ENCODE results near the gene KRT8. TPM values are rescaled to one million over a fixed set of nuclear protein-coding genes. Genes with fewer than 3 reads are reported as not detected.

The KRT8 gene
- total RNA-seq, 4 donors from 2014 or later, result 92.8 to 1,088 (median 251) TPM

DNA sequence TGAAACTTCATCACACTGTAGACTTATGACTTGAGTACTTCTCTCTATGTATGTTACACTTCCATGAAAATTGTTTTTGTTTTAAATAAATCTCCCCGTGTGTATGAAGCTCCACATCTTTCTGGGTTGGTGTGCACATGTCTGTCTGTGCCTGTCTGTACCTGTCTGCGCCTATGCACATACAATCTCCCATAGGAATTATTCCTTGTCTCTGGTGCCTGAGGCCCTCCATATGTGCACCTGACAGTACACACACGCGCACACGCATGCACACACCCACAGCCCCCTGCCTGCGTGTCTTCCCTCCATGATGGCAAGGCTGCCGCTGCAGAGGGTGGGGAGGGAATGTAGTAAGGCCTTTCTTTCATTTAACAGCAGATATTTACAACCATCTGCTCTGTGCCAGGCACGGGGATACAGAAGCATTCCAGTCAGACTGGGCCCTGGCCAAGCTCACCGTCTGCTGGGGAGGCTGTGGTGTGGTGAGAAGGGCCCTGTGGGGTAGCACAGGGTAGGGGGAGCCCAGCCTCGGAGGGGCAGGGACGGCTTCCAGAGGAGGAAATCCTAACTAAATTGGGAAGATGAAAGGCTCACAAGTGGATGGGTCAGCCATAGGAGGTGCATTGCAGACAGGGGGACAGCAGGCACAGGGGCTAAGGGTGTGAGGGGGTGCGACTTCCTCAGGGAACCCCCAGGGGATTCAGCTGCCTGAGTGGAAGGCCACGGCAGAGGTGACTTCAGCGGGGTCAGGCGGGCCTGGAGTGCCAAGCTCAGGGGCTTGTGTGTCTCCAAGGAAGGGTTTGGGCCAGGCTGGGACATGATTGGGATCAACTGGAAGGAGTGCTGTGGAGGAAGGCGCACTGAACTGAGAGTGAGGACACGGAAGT, 26.1 kb downstream of the KRT8 start:
- ATAC-seq (ENCODE audit: low FRiP score) (no peak), DNase-seq (ENCODE audit: low spot score) (no peak)
- TF ChIP-seq, protein P1, sequence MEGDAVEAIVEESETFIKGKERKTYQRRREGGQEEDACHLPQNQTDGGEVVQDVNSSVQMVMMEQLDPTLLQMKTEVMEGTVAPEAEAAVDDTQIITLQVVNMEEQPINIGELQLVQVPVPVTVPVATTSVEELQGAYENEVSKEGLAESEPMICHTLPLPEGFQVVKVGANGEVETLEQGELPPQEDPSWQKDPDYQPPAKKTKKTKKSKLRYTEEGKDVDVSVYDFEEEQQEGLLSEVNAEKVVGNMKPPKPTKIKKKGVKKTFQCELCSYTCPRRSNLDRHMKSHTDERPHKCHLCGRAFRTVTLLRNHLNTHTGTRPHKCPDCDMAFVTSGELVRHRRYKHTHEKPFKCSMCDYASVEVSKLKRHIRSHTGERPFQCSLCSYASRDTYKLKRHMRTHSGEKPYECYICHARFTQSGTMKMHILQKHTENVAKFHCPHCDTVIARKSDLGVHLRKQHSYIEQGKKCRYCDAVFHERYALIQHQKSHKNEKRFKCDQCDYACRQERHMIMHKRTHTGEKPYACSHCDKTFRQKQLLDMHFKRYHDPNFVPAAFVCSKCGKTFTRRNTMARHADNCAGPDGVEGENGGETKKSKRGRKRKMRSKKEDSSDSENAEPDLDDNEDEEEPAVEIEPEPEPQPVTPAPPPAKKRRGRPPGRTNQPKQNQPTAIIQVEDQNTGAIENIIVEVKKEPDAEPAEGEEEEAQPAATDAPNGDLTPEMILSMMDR (IDR thresholded peaks at IDR 0.05), result no peak

DNA sequence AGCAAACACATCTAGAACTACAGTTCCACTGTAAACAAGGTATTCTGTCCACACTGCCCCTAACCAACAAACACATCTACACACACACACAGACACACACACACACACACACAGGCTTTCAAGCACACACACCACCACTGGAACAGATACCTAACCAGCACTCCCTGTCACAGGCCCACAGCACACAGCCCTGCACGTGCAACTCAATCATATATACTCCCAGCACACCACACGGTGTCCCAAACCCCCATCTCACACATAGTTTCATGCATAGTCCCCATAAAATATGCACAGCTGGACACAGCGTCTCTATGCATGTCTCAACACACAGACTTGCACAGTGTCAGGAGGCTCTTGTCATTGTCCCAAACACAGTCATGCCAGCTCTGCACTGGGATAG, 27.6 kb downstream of the KRT8 start:
- ATAC-seq (ENCODE audit: low FRiP score) (no peak), DNase-seq (ENCODE audit: low spot score) (no peak)
- TF ChIP-seq, protein P1 (IDR thresholded peaks at IDR 0.05), result no peak

DNA sequence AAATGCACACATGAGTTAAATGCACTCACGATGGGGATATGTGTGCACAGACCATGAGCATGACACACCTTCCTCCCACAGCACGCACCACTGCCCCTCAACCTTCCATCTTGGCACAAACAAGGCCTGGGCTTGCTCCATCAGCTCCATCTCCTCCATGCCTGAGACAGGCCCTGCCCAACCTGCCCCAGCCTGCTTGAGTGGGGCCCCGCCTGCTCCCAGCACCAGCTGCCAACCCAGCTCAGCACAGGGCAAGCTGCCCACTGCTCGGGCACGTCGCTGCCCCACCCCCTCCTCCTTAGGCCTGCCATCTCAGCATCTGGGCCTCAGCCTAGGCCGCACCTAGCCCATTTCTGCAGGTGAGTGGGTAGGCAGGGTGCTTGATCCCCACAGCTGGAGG, 28.5 kb downstream of the KRT8 start:
- TF ChIP-seq, protein P1 (IDR thresholded peaks at IDR 0.05), result no peak
- ATAC-seq (ENCODE audit: low FRiP score) (no peak), DNase-seq (ENCODE audit: low spot score) (no peak)

DNA sequence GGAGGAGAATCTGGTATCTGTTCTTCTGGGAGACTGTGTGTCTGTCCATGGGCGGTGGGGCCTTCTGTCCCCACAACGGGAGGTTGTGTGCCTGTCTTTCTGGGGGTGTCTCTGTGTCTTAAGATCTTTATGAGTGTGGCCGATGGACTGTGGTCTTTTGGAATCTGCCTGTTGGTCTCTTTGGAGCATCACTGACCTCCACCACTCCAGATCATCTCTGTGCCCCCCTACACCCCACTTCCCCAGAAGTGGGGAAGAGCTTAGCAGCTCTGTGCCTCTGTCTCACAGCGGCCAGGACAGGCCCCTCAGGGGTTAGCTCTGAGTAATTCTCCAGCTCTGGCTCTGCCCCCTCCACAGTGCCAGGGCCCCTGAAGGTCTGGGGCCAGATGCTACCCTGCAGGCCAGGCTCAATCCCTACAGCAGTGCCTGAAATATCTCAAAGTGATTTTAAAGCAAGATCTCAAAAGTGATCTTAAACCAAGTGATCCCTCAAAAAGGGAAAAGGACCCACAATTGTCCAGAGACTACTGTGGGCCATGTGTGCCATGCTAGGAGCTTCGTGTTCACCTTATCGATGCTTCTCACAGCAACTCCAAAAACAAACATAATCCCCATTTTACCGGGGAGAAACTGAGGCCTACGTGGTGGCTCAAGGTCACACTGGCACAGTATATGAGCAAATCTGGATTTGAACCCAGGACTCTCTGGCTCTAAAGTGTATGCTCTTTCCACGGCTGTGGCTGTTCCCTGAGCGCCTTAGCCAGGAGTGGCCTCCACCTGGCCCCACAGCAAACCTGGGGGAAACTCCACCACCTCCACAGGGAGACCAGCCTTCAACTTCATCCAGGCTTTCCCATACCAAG, 30.1 kb downstream of the KRT8 start:
- no peak for DNase-seq (ENCODE audit: low spot score)
- TF ChIP-seq, protein P1 (IDR thresholded peaks at IDR 0.05), result no peak
- ATAC-seq (ENCODE audit: low FRiP score), result no peak

DNA sequence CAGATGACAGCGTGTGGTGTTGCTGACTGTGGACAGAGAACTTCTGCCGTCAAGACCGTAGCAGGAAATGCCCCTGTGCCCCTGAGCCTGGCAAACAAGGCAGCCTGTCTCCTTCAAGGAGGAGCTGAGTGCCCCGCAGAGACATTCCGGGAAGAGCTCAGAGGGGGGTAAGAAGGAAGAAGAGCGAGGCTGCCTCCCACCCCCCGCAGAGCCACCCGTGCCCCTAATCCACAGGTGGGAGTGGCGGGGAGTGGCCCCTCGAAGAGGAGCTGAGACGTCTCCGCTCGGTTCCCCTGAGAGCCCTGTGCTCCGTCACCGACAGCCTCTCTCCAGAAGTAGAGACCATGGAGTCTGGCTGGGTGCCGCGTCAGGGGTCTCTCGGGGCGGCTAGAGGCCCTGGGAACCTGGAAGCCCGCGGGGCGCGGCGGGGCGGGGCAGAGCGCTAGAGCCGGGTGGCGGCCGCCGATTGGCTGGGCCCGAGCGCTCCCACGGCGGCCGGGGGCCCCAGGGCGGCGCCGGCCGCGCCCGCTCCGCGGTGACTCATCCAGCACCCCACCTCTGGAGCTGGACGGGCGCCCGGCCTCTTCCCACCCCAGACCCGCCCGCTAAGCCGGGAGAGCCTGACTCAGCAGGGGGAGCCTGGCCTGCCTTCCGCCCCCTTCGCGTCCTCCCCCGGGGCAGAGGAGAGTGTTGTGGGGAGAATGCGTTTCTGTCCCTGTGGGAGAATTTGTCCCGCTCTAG, 30.9 kb downstream of the KRT8 start:
- ATAC-seq (ENCODE audit: low FRiP score) (peak; percentile 82), DNase-seq (ENCODE audit: low spot score) (peak; percentile 84)
- TF ChIP-seq, protein P1 (IDR thresholded peaks at IDR 0.05), result no peak

DNA sequence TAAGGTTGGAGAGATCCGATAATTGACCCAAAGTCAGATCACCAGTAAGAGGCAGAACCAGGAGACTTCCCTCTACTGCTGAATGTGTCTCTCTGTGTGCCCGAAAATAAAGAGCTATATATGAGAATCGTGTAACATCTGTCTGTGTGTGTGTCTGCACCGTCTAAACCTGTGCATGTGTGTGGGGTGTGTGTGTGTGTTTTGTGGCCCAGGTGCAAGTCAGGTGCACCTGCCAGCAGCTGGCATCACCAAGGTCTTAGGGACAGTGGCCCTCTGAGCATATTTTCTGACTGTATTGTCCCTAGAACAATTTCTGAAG, 31.4 kb downstream of the KRT8 start:
- DNase-seq (ENCODE audit: low spot score) (no peak), ATAC-seq (ENCODE audit: low FRiP score) (no peak)
- TF ChIP-seq, protein P1 (IDR thresholded peaks at IDR 0.05), result no peak

All from omental fat pad (tissue), 4 donors.